HepG2 (cell line): Measurements from ENCODE around the gene CELSR2. TPM values are rescaled to one million over a fixed set of nuclear protein-coding genes. Genes with fewer than 3 reads are reported as not detected.

Experiments
- ARHGAP35 ChIP-seq: sonication (generic); formaldehyde crosslinking; IDR thresholded peaks from 2 replicates; pipeline ENCODE4 v1.9.0; 2022; ENCODE audit warnings: mild to moderate bottlenecking, inconsistent platforms, moderate library complexity, missing genetic modification reagents, borderline replicate concordance
- CEBPB ChIP-seq: IDR thresholded peaks from 2 replicates; pipeline ENCODE4 v1.6.1; 2011; ENCODE audit warnings: low read depth, low read length, improper control_type of control experiment, borderline replicate concordance
- CEBPG ChIP-seq: IDR thresholded peaks from 2 replicates; pipeline ENCODE4 v1.6.1; 2016
- HOXA3 ChIP-seq: sonication (generic); formaldehyde crosslinking; IDR thresholded peaks from 2 replicates; pipeline ENCODE4 v1.5.0; 2020; ENCODE audit warnings: missing genetic modification reagents
- KDM2A ChIP-seq: sonication (generic); formaldehyde crosslinking; IDR thresholded peaks from 2 replicates; pipeline ENCODE4 v1.4.0; 2020; ENCODE audit warnings: low read depth, missing genetic modification reagents, borderline replicate concordance
- KLF11 ChIP-seq: IDR thresholded peaks from 2 replicates; pipeline ENCODE4 v1.6.1; 2016; ENCODE audit warnings: missing compliant biosample characterization
- KLF12 ChIP-seq: sonication (generic); formaldehyde crosslinking; IDR thresholded peaks from 2 replicates; pipeline ENCODE4 v1.4.0; 2020; ENCODE audit warnings: missing genetic modification reagents, borderline replicate concordance
- MATR3 ChIP-seq: sonication (generic); formaldehyde crosslinking; IDR thresholded peaks from 2 replicates; pipeline ENCODE4 v1.4.0; 2020; ENCODE audit warnings: missing genetic modification reagents
- MEIS1 ChIP-seq: sonication (generic); formaldehyde crosslinking; IDR thresholded peaks from 2 replicates; pipeline ENCODE4 v1.9.0; 2021; ENCODE audit warnings: mild to moderate bottlenecking, missing genetic modification reagents, moderate library complexity, borderline replicate concordance
- NFYC ChIP-seq: IDR thresholded peaks from 2 replicates; pipeline ENCODE4 v1.6.1; 2016; ENCODE audit warnings: missing genetic modification reagents, missing compliant biosample characterization
- RAD51 ChIP-seq: fragments of 450-650 bp; IDR thresholded peaks from 2 replicates; pipeline ENCODE4 v1.6.1; 2016; ENCODE audit warnings: borderline replicate concordance
- REL ChIP-seq: sonication (generic); formaldehyde crosslinking; conservative IDR thresholded peaks from 2 replicates; pipeline ENCODE4 v1.8.0; 2022; ENCODE audit warnings: mild to moderate bottlenecking, missing genetic modification reagents, moderate library complexity
- RFX5 ChIP-seq: IDR thresholded peaks from 2 replicates; pipeline ENCODE4 v1.6.1; 2011; ENCODE audit warnings: low read depth, low read length, improper control_type of control experiment
- SCMH1 ChIP-seq: sonication (generic); formaldehyde crosslinking; IDR thresholded peaks from 2 replicates; pipeline ENCODE4 v1.9.0; 2021; ENCODE audit warnings: missing genetic modification reagents, mild to moderate bottlenecking, borderline replicate concordance
- THAP8 ChIP-seq: sonication (generic); formaldehyde crosslinking; IDR thresholded peaks from 2 replicates; pipeline ENCODE4 v1.5.1; 2020; ENCODE audit warnings: missing genetic modification reagents, mild to moderate bottlenecking, borderline replicate concordance
- ZBTB1 ChIP-seq: sonication (generic); formaldehyde crosslinking; IDR thresholded peaks from 2 replicates; pipeline ENCODE4 v1.4.0; 2020; ENCODE audit warnings: missing genetic modification reagents, borderline replicate concordance
- ZFP1 ChIP-seq: IDR thresholded peaks from 2 replicates; pipeline ENCODE4 v1.6.1; 2016
- ZGPAT ChIP-seq: IDR thresholded peaks from 2 replicates; pipeline ENCODE4 v1.6.1; 2016; ENCODE audit warnings: mild to moderate bottlenecking
- ZNF160 ChIP-seq: sonication (generic); formaldehyde crosslinking; IDR thresholded peaks from 2 replicates; pipeline ENCODE4 v1.8.0; 2022; ENCODE audit warnings: mild to moderate bottlenecking, inconsistent platforms, missing genetic modification reagents
- ZNF546 ChIP-seq: sonication (generic); formaldehyde crosslinking; conservative IDR thresholded peaks from 2 replicates; pipeline ENCODE4 v1.8.1; 2023; ENCODE audit warnings: mild to moderate bottlenecking, missing genetic modification reagents
- ZNF616 ChIP-seq: sonication (generic); formaldehyde crosslinking; IDR thresholded peaks from 2 replicates; pipeline ENCODE4 v1.5.0; 2020; ENCODE audit warnings: low read depth, mild to moderate bottlenecking, missing genetic modification reagents
- ZNF713 ChIP-seq: sonication (generic); formaldehyde crosslinking; IDR thresholded peaks from 2 replicates; pipeline ENCODE4 v1.4.0; 2020; ENCODE audit warnings: mild to moderate bottlenecking, missing genetic modification reagents
- ZNF724P ChIP-seq: sonication (generic); formaldehyde crosslinking; IDR thresholded peaks from 2 replicates; pipeline ENCODE4 v1.8.0; 2022; ENCODE audit warnings: missing genetic modification reagents, borderline replicate concordance
- ZNF777 ChIP-seq: sonication (generic); formaldehyde crosslinking; IDR thresholded peaks from 2 replicates; pipeline ENCODE4 v1.4.0; 2020; ENCODE audit warnings: missing genetic modification reagents
- polyA plus RNA-seq, 8 experiments: library from polyadenylated mRNA; depleted of rRNA in 3 of 8; stranded (reverse) in 7 of 8; unstranded in 1 of 8; fragments of >200 nt; fragmentation: Illumina TruSeq in 4 of 8; extraction: Trizol in 4 of 8; gene quantifications; 2 replicates each; pipeline versions ENCODE4 v1.2.1 to v1.2.3, GENCODE V29; 2011 to 2016; ENCODE audit warnings: low read depth in 4 of 8, missing spikeins in 1 of 8, mixed read lengths in 1 of 8; ENCODE audit not compliant: insufficient read depth in 1 of 8
- total RNA-seq, 5 experiments: library from RNA; depleted of rRNA; stranded (reverse); fragments of >200 nt; fragmentation: Illumina TruSeq; extraction: Trizol; gene quantifications; 2 replicates each; pipeline ENCODE4 v1.2.3, GENCODE V29; 2016; ENCODE audit warnings: low read depth in 1 of 5
- TF ChIP-seq, protein P1 (sequence below): sonication (generic); formaldehyde crosslinking; IDR thresholded peaks from 2 replicates; pipeline ENCODE4 v1.8.0; 2022; ENCODE audit warnings: mild to moderate bottlenecking, missing genetic modification reagents, moderate library complexity
- TF ChIP-seq, protein P2 (sequence below): sonication (generic); formaldehyde crosslinking; IDR thresholded peaks from 2 replicates; pipeline ENCODE4 v1.5.0; 2020; ENCODE audit warnings: mild to moderate bottlenecking, low read depth, missing genetic modification reagents, borderline replicate concordance
- TF ChIP-seq, protein P3 (sequence below): IDR thresholded peaks from 2 replicates; pipeline ENCODE4 v1.6.1; 2016

Gene CELSR2
- total and polyA plus RNA-seq, 2 of the 13 experiments (the other 11 are each of a cell fraction or from before 2014, with no cell fraction given), result 4.0 to 6.6 TPM

DNA sequence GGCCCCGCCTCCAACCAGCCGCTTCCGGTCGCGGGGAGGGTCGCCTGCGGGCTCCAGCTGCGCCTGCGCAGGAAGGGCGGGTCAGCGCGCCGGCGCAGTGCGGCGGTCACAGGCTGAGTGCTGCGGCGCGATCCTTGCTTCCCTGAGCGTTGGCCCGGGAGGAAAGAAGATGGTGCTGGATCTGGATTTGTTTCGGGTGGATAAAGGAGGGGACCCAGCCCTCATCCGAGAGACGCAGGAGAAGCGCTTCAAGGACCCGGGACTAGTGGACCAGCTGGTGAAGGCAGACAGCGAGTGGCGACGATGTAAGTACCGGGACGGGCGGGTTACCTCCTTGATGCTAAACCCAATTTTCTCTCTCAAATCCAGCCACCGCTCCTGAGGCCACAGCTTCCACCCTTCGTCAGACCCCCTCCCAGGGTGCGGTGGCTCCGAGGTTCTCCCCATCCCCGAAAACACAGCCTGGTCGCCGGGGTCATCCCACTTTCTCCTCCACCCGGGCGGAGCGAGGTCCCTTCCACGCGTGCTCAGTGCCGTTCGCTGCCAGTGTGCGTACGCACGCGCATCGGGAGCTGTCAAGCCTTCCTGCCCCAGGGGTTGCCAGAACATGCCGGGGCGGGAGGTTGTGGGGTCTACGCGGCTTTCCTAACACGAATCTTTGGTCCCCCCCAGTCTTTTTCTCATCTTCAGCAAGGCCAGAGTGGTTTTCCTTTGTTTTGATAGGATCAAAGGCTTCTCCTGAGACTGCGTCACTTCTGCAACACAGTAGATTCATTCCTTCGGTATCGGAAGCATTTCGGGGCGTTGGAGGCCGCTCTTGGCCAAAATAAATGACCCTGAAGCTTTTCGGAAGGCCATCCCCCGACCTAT, 35.3 kb upstream of the CELSR2 start, which contains the start of gene SARS1 (continued):
- TF ChIP-seq, protein P1, sequence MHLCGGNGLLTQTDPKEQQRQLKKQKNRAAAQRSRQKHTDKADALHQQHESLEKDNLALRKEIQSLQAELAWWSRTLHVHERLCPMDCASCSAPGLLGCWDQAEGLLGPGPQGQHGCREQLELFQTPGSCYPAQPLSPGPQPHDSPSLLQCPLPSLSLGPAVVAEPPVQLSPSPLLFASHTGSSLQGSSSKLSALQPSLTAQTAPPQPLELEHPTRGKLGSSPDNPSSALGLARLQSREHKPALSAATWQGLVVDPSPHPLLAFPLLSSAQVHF (CRISPR knock-in tag), result no peak
- TF ChIP-seq, protein P2, sequence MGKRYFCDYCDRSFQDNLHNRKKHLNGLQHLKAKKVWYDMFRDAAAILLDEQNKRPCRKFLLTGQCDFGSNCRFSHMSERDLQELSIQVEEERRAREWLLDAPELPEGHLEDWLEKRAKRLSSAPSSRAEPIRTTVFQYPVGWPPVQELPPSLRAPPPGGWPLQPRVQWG (CRISPR knock-in tag), result no peak
- TF ChIP-seq KLF12 (CRISPR knock-in tag) (peak; percentile 58; the same call in 1 of the 2 replicates), ZNF616 (CRISPR knock-in tag) (no peak), ARHGAP35 (CRISPR knock-in tag) (no peak), ZNF546 (CRISPR knock-in tag) (no peak), ZBTB1 (CRISPR knock-in tag) (no peak), ZNF724P (CRISPR knock-in tag) (no peak), RFX5 (no peak), RAD51 (no peak), CEBPB (no peak), MATR3 (CRISPR knock-in tag) (no peak), ZNF160 (CRISPR knock-in tag) (no peak), THAP8 (CRISPR knock-in tag) (no peak), ZGPAT (CRISPR knock-in tag) (no peak; the same call in 1 of the 2 replicates), MEIS1 (CRISPR knock-in tag) (no peak), CEBPG (CRISPR knock-in tag) (no peak), ZNF713 (no peak), NFYC (no peak), SCMH1 (CRISPR knock-in tag) (no peak), REL (CRISPR knock-in tag) (no peak), ZNF777 (no peak), ZFP1 (no peak), KDM2A (CRISPR knock-in tag) (no peak; the same call in 1 of the 2 replicates), KLF11 (CRISPR knock-in tag) (no peak), HOXA3 (no peak)
- TF ChIP-seq, protein P3, sequence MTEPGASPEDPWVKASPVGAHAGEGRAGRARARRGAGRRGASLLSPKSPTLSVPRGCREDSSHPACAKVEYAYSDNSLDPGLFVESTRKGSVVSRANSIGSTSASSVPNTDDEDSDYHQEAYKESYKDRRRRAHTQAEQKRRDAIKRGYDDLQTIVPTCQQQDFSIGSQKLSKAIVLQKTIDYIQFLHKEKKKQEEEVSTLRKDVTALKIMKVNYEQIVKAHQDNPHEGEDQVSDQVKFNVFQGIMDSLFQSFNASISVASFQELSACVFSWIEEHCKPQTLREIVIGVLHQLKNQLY (CRISPR knock-in tag), result no peak
